LNCAP (cell line): ENCODE data around the gene RARA.

Experiments used
- CTCF ChIP-seq: fragments of 450-650 bp; IDR thresholded peaks from 2 replicates; pipeline ENCODE4 v1.5.1; 2017; ENCODE audit warnings: mild to moderate bottlenecking

RARA gene

GRCh38 chr17:40331743-40332641, 23.0 kb downstream of the RARA start:
- no peak for TF ChIP-seq CTCF

- no peak for TF ChIP-seq CTCF
Measured at GRCh38 chr17:40333781-40334448, 24.9 kb downstream of the RARA start.

- no peak for TF ChIP-seq CTCF
Measured at GRCh38 chr17:40335620-40336019, 26.6 kb downstream of the RARA start.

GRCh38 chr17:40337351-40337750, 28.4 kb downstream of the RARA start:
- TF ChIP-seq CTCF, result no peak

- TF ChIP-seq CTCF, result no peak
Measured at GRCh38 chr17:40338058-40338457, 29.1 kb downstream of the RARA start.

GRCh38 chr17:40338941-40339649, 30.1 kb downstream of the RARA start:
- TF ChIP-seq CTCF, result no peak

- no peak for TF ChIP-seq CTCF
Measured at GRCh38 chr17:40340327-40340726, 31.3 kb downstream of the RARA start.
